Common myeloid progenitor, CD34-positive (primary cell): Measurements from ENCODE around the gene ASXL1.

Experiments
- CTCF ChIA-PET: fragments of 350-600 bp; sonication (Branson Sonifier 250); formaldehyde crosslinking; loops from one replicate; lab custom pipeline; 2021; ENCODE audit warnings: antibody characterized with exemption; lab: Charles Lee
- POLR2A ChIA-PET: fragments of 350-600 bp; sonication (Branson Sonifier 250); formaldehyde crosslinking; loops from one replicate; lab custom pipeline; 2021; ENCODE audit warnings: antibody characterized with exemption; lab: Charles Lee
- DNase-seq, 3 donors: peaks; one replicate each; pipeline versions ENCODE4 v3.0.0 to v3.0.0-alpha.2; 2013
- H3K27ac ChIP-seq, 2 experiments: 1 replicate in 1 of 2; 2 replicates in 1 of 2; pipeline ENCODE4 v1.7.0; 2013; ENCODE audit warnings: inconsistent platforms in 2 of 2, low read length in 2 of 2, mild to moderate bottlenecking in 2 of 2, low read depth in 1 of 2, moderate library complexity in 1 of 2; ENCODE audit not compliant: severe bottlenecking in 2 of 2, insufficient read depth in 1 of 2, poor library complexity in 1 of 2
- H3K27me3 ChIP-seq, 5 experiments: replicated peaks in 2 of 5; 1 replicate in 3 of 5; 2 replicates in 2 of 5; pipeline versions ENCODE4 v1.6.1 to v1.7.0; 2013; ENCODE audit warnings: low read length in 4 of 5, mild to moderate bottlenecking in 2 of 5, moderate library complexity in 2 of 5, inconsistent platforms in 1 of 5; ENCODE audit not compliant: insufficient read depth in 5 of 5, control insufficient read depth in 4 of 5
- H3K36me3 ChIP-seq, 4 experiments: 1 replicate in 2 of 4; 2 replicates in 2 of 4; pipeline versions ENCODE4 v1.6.1 to v1.7.0; 2013; ENCODE audit warnings: low read length in 3 of 4, control low read depth in 1 of 4, mild to moderate bottlenecking in 1 of 4; ENCODE audit not compliant: control insufficient read depth in 4 of 4, insufficient read depth in 4 of 4
- H3K4me1 ChIP-seq, 4 experiments: 1 replicate in 3 of 4; 2 replicates in 1 of 4; pipeline versions ENCODE4 v1.6.1 to v1.7.1; 2013; ENCODE audit warnings: low read length in 3 of 4, mild to moderate bottlenecking in 3 of 4, control low read depth in 1 of 4, inconsistent platforms in 1 of 4, moderate library complexity in 1 of 4; ENCODE audit not compliant: control insufficient read depth in 4 of 4, insufficient read depth in 4 of 4; ENCODE audit errors: control extremely low read depth in 1 of 4
- H3K4me3 ChIP-seq, 7 experiments: 1 replicate in 4 of 7; 2 replicates in 3 of 7; pipeline versions ENCODE4 v1.5.1 to v1.7.0; 2013; ENCODE audit warnings: mild to moderate bottlenecking in 7 of 7, low read length in 6 of 7, moderate library complexity in 6 of 7, inconsistent platforms in 2 of 7, low read depth in 2 of 7, control low read depth in 1 of 7; ENCODE audit not compliant: insufficient read depth in 4 of 7, control insufficient read depth in 1 of 7; ENCODE audit errors: extremely low read depth in 1 of 7
- H3K9me3 ChIP-seq, 5 experiments: 1 replicate in 4 of 5; 2 replicates in 1 of 5; pipeline versions ENCODE4 v1.6.1 to v1.7.1; 2013; ENCODE audit warnings: low read length in 4 of 5, mild to moderate bottlenecking in 2 of 5, inconsistent platforms in 1 of 5, low read depth in 1 of 5, moderate library complexity in 1 of 5; ENCODE audit not compliant: control insufficient read depth in 4 of 5, insufficient read depth in 2 of 5; ENCODE audit errors: control extremely low read depth in 1 of 5
- WGBS: methylation state at CpG from one replicate; pipeline ENCODE4 v1.1.5; 2013; ENCODE audit not compliant: insufficient coverage; 5-methylcytosine and 5-hydroxymethylcytosine counted together

Gene ASXL1

DNA sequence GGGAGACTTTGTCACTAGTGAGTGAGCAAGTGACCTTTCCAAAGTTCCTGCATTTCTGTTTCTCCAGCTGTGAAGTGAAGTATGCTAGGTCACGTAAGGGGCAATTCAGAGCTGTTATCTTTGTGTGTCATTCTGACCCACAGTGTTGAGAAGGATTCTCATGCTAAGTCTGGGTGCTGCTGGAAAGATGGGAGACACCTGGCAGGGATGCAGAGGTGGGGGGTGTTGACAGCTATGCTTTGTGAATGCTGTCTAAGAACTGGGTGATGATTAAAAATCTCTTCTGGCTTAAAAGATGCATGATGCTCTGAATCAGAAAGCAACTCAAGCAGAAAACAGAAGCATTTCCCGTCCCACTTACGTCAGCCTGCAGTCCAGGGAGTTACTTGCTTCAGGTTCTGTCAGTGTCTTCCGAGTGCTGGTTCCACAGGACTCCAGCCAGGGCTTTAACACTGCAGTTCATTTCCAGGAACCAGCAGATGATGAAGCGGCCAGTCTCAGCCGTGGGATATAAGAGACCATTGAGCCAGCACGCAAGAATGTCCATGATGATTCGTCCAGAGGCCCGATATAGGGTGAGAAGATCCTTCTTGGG is 30.9 kb upstream of the ASXL1 start:
- Histone ChIP-seq H3K4me1 (peaks cover 0 to 13% (median 0%) of the 10 kb centered on the region in 4 experiments), H3K9me3 (no peaks in the 10 kb centered on the region), H3K36me3 (peaks cover 4 to 31% (median 15%) of the 10 kb centered on the region in 4 experiments), H3K4me3 (no peak overlapping the region), H3K27ac (no peak overlapping the region), H3K27me3 (no peaks in the 10 kb centered on the region)
- no peak for DNase-seq
- 93% methylated on average over 6 of the region's 9 CpGs for WGBS
- POLR2A ChIA-PET: no interaction called here
- CTCF ChIA-PET: interaction anchor here (1.9 kb wide), 1 partner anchor 10 kb away, joined by 5 read pairs; no protein-coding TSS in a partner anchor

DNA sequence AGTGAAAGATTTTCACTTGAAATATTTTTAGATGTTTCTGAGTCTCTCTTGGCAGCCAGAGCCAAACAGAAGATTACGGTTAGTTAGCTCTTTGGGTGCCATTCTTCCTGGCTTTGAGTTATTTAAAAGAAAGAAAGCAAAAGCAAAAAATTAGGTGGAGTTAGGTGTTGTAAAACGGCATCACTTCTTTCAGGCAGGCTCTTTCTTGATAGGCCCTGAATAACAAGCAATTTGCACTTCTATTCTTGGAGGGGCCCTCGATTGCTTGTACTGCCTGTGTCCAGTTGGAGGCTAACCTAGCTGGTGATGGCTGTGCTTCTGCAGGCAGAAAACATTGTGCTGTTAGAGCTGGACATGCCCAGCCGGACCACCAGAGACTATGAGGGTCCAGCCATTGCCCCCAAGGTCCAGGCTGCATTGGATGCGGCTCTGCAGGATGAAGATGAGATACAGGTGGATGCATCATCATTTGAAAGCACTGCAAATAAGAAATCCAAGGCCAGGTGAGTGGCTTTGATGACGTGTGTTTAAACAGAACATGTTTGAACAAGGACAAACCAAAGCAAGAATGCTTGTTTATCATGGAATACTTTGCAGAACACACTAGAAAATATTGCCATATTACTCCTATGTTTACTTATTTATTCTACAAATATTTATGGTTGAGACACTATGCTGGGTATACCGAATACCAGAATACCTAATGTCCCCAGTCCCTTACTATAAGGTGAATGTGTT is 28.1 kb upstream of the ASXL1 start:
- no peak overlapping the region for H3K4me3 ChIP-seq
- H3K27ac ChIP-seq: no peak overlapping the region
- peaks cover 4 to 37% (median 22%) of the 10 kb centered on the region in 4 experiments for H3K36me3 ChIP-seq
- ChIA-PET CTCF (no interaction called here), POLR2A (no interaction called here)
- H3K9me3 ChIP-seq: no peaks in the 10 kb centered on the region
- no peak for DNase-seq
- H3K4me1 ChIP-seq: peaks cover 0 to 21% (median 10%) of the 10 kb centered on the region in 4 experiments
- whole genome bisulfite sequencing: 98% methylated on average over 6 of the region's 7 CpGs
- H3K27me3 ChIP-seq: no peaks in the 10 kb centered on the region

DNA sequence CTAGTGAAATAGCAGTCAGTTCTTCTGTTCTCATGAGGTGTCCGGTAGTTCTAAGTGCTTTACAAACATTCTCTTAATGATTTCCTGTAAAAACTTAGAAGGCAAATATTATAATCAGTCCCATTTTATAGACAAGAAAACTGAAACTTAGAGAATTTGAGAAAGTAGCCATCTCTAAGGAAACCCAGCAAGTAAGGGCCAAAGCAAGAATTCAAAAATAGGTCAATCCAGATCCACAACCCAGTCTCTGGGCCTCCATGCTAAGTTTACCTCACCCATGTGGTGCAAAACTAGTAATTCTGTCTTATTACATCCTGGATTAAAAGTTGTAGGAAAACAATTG is 27.6 kb upstream of the ASXL1 start:
- no CpG with 5 or more reads among the region's 1 CpG for WGBS
- ChIA-PET CTCF (no interaction called here), POLR2A (no interaction called here)
- Histone ChIP-seq H3K4me3 (no peak overlapping the region), H3K27me3 (no peaks in the 10 kb centered on the region), H3K4me1 (peaks cover 0 to 21% (median 10%) of the 10 kb centered on the region in 4 experiments), H3K36me3 (peaks cover 4 to 37% (median 22%) of the 10 kb centered on the region in 4 experiments), H3K9me3 (no peaks in the 10 kb centered on the region), H3K27ac (no peak overlapping the region)
- DNase-seq: no peak

DNA sequence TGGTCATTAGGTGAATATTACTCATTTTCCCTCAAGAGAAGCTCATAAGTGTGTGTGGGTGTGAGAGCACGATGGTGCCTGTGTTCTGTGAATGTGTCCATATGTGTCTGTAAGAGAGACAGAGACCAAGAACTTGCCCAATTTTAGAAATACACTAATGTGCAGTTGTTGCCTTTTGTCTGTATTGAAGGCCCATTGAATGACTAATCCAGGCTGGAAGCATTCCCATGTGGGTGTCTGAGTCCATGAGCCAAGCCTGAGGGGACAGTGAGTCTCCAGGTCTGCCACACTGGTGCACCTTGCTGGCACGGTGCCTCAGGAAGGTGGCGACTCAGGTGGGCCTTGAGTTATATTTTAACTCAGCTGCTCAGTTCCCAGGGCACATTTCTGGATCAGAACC is 25.5 kb upstream of the ASXL1 start:
- no peak for DNase-seq
- ChIA-PET POLR2A (no interaction called here), CTCF (interaction anchor here (1.1 to 1.3 kb wide), 2 partner anchors 9 to 13 kb away, joined by 3 read pairs; no protein-coding TSS in a partner anchor)
- H3K27ac ChIP-seq: no peak overlapping the region
- WGBS: 96% methylated on average over 3 of the region's 3 CpGs
- H3K4me1 ChIP-seq: peaks cover 0 to 21% (median 10%) of the 10 kb centered on the region in 4 experiments
- H3K36me3 ChIP-seq: peaks cover 4 to 27% (median 15%) of the 10 kb centered on the region in 4 experiments
- no peak overlapping the region for H3K4me3 ChIP-seq
- H3K27me3 ChIP-seq: no peaks in the 10 kb centered on the region
- no peaks in the 10 kb centered on the region for H3K9me3 ChIP-seq

GRCh38 chr20:32333181-32333987 is 24.7 kb upstream of the ASXL1 start:
- no peak overlapping the region for H3K4me3 ChIP-seq
- H3K9me3 ChIP-seq: no peaks in the 10 kb centered on the region

GRCh38 chr20:32333988-32334885 is 23.9 kb upstream of the ASXL1 start:
- H3K27ac ChIP-seq: peak overlapping the region; percentile 35 to 41
- H3K27me3 ChIP-seq: no peaks in the 10 kb centered on the region
- 39% methylated on average over 11 of the region's 13 CpGs for WGBS
- no peaks in the 10 kb centered on the region for H3K9me3 ChIP-seq
- ChIA-PET CTCF (no interaction called here), POLR2A (no interaction called here)
- peak; percentile 11 to 45 (median 34) for DNase-seq
- H3K4me1 ChIP-seq: peaks cover 0 to 21% (median 10%) of the 10 kb centered on the region in 4 experiments
- H3K4me3 ChIP-seq: no peak overlapping the region
- peaks cover 4 to 24% (median 15%) of the 10 kb centered on the region in 4 experiments for H3K36me3 ChIP-seq

More at GRCh38 chr20:32333181-32333987, 24.7 kb upstream of the ASXL1 start:
- DNase-seq: no peak
- CTCF ChIA-PET: interaction anchor here (1.1 to 1.3 kb wide), 2 partner anchors 10 to 12 kb away, joined by 3 read pairs; no protein-coding TSS in a partner anchor
- peak overlapping the region in 1 of 2 experiments; percentile 17 for H3K27ac ChIP-seq
- peaks cover 0 to 21% (median 10%) of the 10 kb centered on the region in 4 experiments for H3K4me1 ChIP-seq
- POLR2A ChIA-PET: no interaction called here
- no peaks in the 10 kb centered on the region for H3K27me3 ChIP-seq
- WGBS: 96% methylated on average over 9 of the region's 12 CpGs
- H3K36me3 ChIP-seq: peaks cover 4 to 26% (median 15%) of the 10 kb centered on the region in 4 experiments
